Lower lobe of right lung (tissue), 2 donors: Measurements from ENCODE around the gene RGS6. TPM values are rescaled to one million over a fixed set of nuclear protein-coding genes. Genes with fewer than 3 reads are reported as not detected.

ENCODE experiments used
- ATAC-seq, 2 donors: fragments of 200-7000 bp; cut with Tn5 transposase; one replicate each; pipeline ENCODE4 v1.9.1; 2020 to 2022; ENCODE audit warnings: mild to moderate bottlenecking in 2 of 2, moderate library complexity in 2 of 2
- DNase-seq: peaks from one replicate; pipeline ENCODE4 v3.0.0-alpha.2; 2020
- H3K27ac ChIP-seq: fragments of 200-600 bp; one replicate; pipeline ENCODE4 v1.8.0; 2022
- H3K27me3 ChIP-seq: fragments of 200-600 bp; one replicate; pipeline ENCODE4 v1.8.0; 2022; ENCODE audit warnings: low read depth
- H3K36me3 ChIP-seq: fragments of 200-600 bp; one replicate; pipeline ENCODE4 v1.8.0; 2022; ENCODE audit warnings: mild to moderate bottlenecking
- H3K4me1 ChIP-seq: fragments of 200-600 bp; one replicate; pipeline ENCODE4 v1.8.0; 2022
- H3K4me3 ChIP-seq: fragments of 200-600 bp; one replicate; pipeline ENCODE4 v1.8.0; 2022; ENCODE audit warnings: mild to moderate bottlenecking
- H3K9me3 ChIP-seq: fragments of 200-600 bp; one replicate; pipeline ENCODE4 v1.8.0; 2022
- intact Hi-C: fragments of 100-400 bp; cut with DNase I; formaldehyde crosslinking; loops from one replicate; pipeline ENCODE4 v1.11.0; 2022
- total RNA-seq: library from RNA; stranded (reverse); fragmentation: NEBNext Ultra II Directional; extraction: Animal tissue kit (Norgen Biotek cat#: 25700); gene quantifications from one replicate; pipeline ENCODE4 v1.2.1, GENCODE V29; 2021
- TF ChIP-seq, protein P1 (sequence below): fragments of 200-600 bp; IDR thresholded peaks from one replicate; pipeline ENCODE4 v1.8.0; 2022; ENCODE audit warnings: antibody characterized with exemption, mild to moderate bottlenecking
- donor health status: DM: no; HTN: yes; CAD: no; lungs with severe emphysema.

RGS6 gene
- total RNA-seq, 1 donor from 2014 or later = 2.5 TPM

DNA sequence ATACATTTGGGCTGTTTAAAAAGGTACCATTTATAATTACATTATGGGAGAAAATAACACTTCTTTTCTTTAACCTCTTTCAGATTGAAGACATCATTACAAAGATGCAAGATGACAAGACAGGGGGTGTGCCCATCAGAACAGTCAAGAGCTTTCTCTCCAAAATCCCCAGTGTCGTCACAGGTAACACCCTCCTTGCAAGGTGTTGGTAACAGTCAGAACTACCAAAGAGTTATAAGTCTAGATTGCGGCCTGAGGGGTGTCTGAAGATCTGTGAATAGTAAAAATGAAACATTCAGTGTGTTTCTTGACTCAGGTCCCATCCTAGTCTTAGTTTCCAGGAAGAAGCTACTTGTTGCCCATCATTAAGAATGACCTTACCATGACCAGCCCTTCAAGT lies 419.8 kb downstream of the RGS6 start:
- ATAC-seq (no peak), DNase-seq (no peak)
- no peaks in the 10 kb centered on the region for H3K9me3 ChIP-seq
- H3K4me3 ChIP-seq = no peak overlapping the region
- TF ChIP-seq, protein P1, sequence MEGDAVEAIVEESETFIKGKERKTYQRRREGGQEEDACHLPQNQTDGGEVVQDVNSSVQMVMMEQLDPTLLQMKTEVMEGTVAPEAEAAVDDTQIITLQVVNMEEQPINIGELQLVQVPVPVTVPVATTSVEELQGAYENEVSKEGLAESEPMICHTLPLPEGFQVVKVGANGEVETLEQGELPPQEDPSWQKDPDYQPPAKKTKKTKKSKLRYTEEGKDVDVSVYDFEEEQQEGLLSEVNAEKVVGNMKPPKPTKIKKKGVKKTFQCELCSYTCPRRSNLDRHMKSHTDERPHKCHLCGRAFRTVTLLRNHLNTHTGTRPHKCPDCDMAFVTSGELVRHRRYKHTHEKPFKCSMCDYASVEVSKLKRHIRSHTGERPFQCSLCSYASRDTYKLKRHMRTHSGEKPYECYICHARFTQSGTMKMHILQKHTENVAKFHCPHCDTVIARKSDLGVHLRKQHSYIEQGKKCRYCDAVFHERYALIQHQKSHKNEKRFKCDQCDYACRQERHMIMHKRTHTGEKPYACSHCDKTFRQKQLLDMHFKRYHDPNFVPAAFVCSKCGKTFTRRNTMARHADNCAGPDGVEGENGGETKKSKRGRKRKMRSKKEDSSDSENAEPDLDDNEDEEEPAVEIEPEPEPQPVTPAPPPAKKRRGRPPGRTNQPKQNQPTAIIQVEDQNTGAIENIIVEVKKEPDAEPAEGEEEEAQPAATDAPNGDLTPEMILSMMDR = no peak
- H3K27me3 ChIP-seq = no peaks in the 10 kb centered on the region
- intact Hi-C loops = no loop called here
- H3K36me3 ChIP-seq = no peaks in the 10 kb centered on the region
- no peak overlapping the region for H3K27ac ChIP-seq
- H3K4me1 ChIP-seq = no peaks in the 10 kb centered on the region

DNA sequence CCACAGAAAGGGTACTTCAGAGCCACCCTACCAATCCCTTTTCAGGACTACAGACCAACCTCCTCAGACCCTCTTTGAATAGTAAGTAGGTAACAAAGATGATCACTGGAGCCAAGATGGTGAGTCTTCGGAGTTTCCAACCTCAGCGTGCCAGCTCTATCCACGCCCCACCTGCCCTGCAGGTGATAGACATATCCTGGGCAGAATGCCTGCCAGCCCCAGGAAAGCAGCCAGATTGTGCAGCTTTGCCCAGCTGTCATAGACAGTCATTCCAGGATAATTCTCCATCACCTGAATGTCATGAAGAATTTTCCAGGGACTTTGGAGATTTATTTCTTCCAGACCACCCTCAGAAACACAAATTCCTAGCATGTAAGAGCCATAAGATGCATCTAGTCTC lies 434.4 kb downstream of the RGS6 start:
- Histone ChIP-seq H3K27me3 (no peaks in the 10 kb centered on the region), H3K36me3 (no peaks in the 10 kb centered on the region), H3K9me3 (no peaks in the 10 kb centered on the region), H3K4me3 (no peak overlapping the region), H3K4me1 (no peaks in the 10 kb centered on the region), H3K27ac (no peak overlapping the region)
- TF ChIP-seq, protein P1 = no peak
- intact Hi-C loops = no loop called here
- DNase-seq (no peak), ATAC-seq (no peak)

DNA sequence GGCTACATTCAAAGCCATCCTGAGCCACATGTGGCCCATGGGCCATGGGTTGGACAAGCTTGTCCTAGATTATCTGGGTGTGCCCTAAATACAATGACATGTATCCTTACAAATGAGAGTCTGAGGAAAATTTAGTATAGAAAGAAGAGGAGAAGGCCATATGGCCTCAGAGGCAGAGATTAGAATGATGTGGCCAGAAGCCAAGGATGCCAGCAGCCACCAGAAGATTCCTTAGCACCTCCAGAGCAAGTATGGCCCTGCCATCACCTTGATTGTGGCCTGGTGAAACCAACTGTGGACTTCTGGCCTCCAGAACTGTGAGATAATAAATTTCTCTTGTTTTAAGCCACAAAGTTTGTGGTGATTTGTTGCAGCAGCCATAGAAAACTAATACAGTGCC lies 436.9 kb downstream of the RGS6 start:
- ATAC-seq (no peak), DNase-seq (no peak)
- H3K27ac ChIP-seq = no peak overlapping the region
- no peak overlapping the region for H3K4me3 ChIP-seq
- no peaks in the 10 kb centered on the region for H3K4me1 ChIP-seq
- H3K27me3 ChIP-seq = no peaks in the 10 kb centered on the region
- H3K9me3 ChIP-seq = no peaks in the 10 kb centered on the region
- H3K36me3 ChIP-seq = no peaks in the 10 kb centered on the region
- intact Hi-C loops = no loop called here
- TF ChIP-seq, protein P1 = no peak

DNA sequence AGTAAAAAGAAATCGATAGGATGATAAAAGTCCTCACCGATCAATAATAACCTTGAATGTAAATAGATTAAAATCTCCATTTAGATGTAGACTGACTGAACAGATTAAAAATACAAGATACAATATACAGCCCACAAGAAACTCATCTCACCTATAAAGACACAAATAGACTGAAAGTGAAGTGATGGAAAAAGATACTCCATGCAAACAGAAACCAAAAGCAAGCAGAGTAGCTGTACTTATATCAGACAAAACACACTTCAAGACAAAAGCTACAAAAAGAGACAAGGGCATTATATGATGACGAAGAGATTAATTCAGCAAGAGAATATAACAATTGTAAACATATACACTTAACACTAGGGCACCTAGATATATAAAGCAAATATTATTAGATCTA lies 444.8 kb downstream of the RGS6 start:
- TF ChIP-seq, protein P1 = no peak
- no peak overlapping the region for H3K27ac ChIP-seq
- no peaks in the 10 kb centered on the region for H3K9me3 ChIP-seq
- H3K27me3 ChIP-seq = no peaks in the 10 kb centered on the region
- intact Hi-C loops = no loop called here
- H3K4me1 ChIP-seq = no peaks in the 10 kb centered on the region
- ATAC-seq (no peak), DNase-seq (no peak)
- H3K36me3 ChIP-seq = no peaks in the 10 kb centered on the region
- no peak overlapping the region for H3K4me3 ChIP-seq

DNA sequence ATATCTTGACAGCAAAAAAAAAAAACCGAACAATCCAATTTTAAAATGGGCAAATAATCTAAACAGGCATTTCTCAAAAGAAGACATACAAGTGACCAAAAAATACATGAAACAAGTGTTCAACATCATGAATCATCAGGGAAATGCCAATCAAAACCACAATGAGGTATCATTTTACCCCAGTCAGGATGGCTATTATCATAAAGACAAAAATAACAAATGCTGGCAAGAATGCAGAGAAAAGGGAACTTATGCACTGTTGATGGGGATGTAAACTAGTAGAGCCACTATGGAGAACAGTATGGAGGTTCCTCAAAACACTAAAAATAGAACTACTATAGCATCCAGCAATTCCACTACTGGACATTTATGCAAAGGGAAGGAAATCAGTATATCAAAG lies 448.2 kb downstream of the RGS6 start:
- Histone ChIP-seq H3K27me3 (peaks cover 3% of the 10 kb centered on the region), H3K27ac (no peak overlapping the region), H3K4me3 (no peak overlapping the region), H3K4me1 (no peaks in the 10 kb centered on the region), H3K36me3 (no peaks in the 10 kb centered on the region), H3K9me3 (no peaks in the 10 kb centered on the region)
- DNase-seq (no peak), ATAC-seq (no peak)
- intact Hi-C loops = no loop called here
- TF ChIP-seq, protein P1 = no peak

DNA sequence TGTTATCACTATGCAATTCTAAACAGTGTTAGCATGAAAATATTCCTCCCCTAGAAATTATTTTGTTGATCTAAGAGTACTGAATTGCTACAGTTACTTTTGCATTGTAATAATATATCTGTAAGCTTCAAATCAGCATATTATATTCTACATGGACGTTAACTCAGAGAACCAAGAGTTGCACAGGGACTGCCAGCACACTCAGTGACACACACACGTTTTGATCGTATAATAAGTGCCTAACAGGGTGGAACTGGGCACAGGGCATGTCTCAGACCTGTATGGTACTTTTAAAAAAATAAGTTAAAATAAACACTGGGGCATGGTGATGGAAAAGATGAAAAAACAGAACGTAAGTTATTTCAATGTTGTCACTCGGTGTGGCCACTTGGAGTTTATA lies 451.6 kb downstream of the RGS6 start:
- H3K4me3 ChIP-seq = no peak overlapping the region
- ATAC-seq (no peak), DNase-seq (no peak)
- no peaks in the 10 kb centered on the region for H3K4me1 ChIP-seq
- no peaks in the 10 kb centered on the region for H3K9me3 ChIP-seq
- intact Hi-C loops = no loop called here
- peaks cover 3% of the 10 kb centered on the region for H3K27me3 ChIP-seq
- TF ChIP-seq, protein P1 = no peak
- H3K36me3 ChIP-seq = no peaks in the 10 kb centered on the region
- no peak overlapping the region for H3K27ac ChIP-seq
